CD14-positive monocyte (primary cell): ENCODE measurements around the gene SLC12A4. TPM values are rescaled to one million over a fixed set of nuclear protein-coding genes. Genes with fewer than 3 reads are reported as not detected.

Experiments used
- DNase-seq, 3 donors: peaks; one replicate each; pipeline ENCODE4 v3.0.0-alpha.2; 2011 to 2022
- H2AFZ ChIP-seq: 2 replicates; pipeline ENCODE4 v1.6.0; 2012; ENCODE audit warnings: mild to moderate bottlenecking, low read depth, low read length, inconsistent platforms; ENCODE audit not compliant: insufficient read depth, poor library complexity, severe bottlenecking
- H3K27ac ChIP-seq, 2 donors: 1 replicate in 1 of 2; 2 replicates in 1 of 2; pipeline ENCODE4 v1.5.1; 2012 to 2013; ENCODE audit warnings: low read length in 2 of 2, control low read depth in 1 of 2, inconsistent platforms in 1 of 2, low read depth in 1 of 2, mild to moderate bottlenecking in 1 of 2
- H3K27me3 ChIP-seq, 2 donors: one replicate each; pipeline versions ENCODE4 v1.6.0 to v1.6.1; 2011 to 2013; ENCODE audit warnings: low read length in 2 of 2; ENCODE audit not compliant: control insufficient read depth in 2 of 2, insufficient read depth in 2 of 2
- H3K36me3 ChIP-seq, 2 donors: replicated peaks in 1 of 2; 1 replicate in 1 of 2; 2 replicates in 1 of 2; pipeline versions ENCODE4 v1.5.1 to v1.6.1; 2012 to 2013; ENCODE audit warnings: low read length in 2 of 2, control low read depth in 1 of 2, inconsistent platforms in 1 of 2, mild to moderate bottlenecking in 1 of 2; ENCODE audit not compliant: insufficient read depth in 2 of 2, control insufficient read depth in 1 of 2
- H3K4me1 ChIP-seq, 2 donors: 1 replicate in 1 of 2; 2 replicates in 1 of 2; pipeline versions ENCODE4 v1.5.1 to v1.6.1; 2012 to 2013; ENCODE audit warnings: low read length in 2 of 2, control low read depth in 1 of 2, inconsistent platforms in 1 of 2, mild to moderate bottlenecking in 1 of 2, moderate library complexity in 1 of 2; ENCODE audit not compliant: insufficient read depth in 2 of 2, control insufficient read depth in 1 of 2
- H3K4me2 ChIP-seq: replicated peaks from 2 replicates; pipeline ENCODE3; 2012; ENCODE audit warnings: low read length, moderate library complexity, mild to moderate bottlenecking; ENCODE audit not compliant: poor library complexity, severe bottlenecking; ENCODE audit errors: extremely low read depth
- H3K4me3 ChIP-seq, 3 experiments: fragments of 200-600 bp in 1 of 3; sonication (generic) in 1 of 3; replicated peaks in 1 of 3; 1 replicate in 2 of 3; 2 replicates in 1 of 3; pipeline ENCODE4 v1.5.1; 2011 to 2013; ENCODE audit warnings: low read length in 3 of 3, mild to moderate bottlenecking in 3 of 3, control low read depth in 2 of 3, low read depth in 2 of 3, inconsistent platforms in 1 of 3, moderate library complexity in 1 of 3
- H3K79me2 ChIP-seq: 2 replicates; pipeline ENCODE4 v1.6.0; 2012; ENCODE audit warnings: mild to moderate bottlenecking, control low read depth, inconsistent platforms, low read length, moderate library complexity; ENCODE audit not compliant: insufficient read depth
- H3K9ac ChIP-seq: 2 replicates; pipeline ENCODE4 v1.6.0; 2017; ENCODE audit warnings: low read length, mild to moderate bottlenecking; ENCODE audit not compliant: insufficient read depth, poor library complexity, severe bottlenecking
- H3K9me3 ChIP-seq, 2 donors: replicated peaks in 1 of 2; 1 replicate in 1 of 2; 2 replicates in 1 of 2; pipeline versions ENCODE4 v1.5.1 to v1.6.1; 2012 to 2013; ENCODE audit warnings: low read length in 2 of 2, control low read depth in 1 of 2; ENCODE audit not compliant: control insufficient read depth in 1 of 2, insufficient read depth in 1 of 2
- H4K20me1 ChIP-seq: 2 replicates; pipeline ENCODE4 v1.6.0; 2012; ENCODE audit warnings: mild to moderate bottlenecking, low read length, control low read depth, moderate library complexity; ENCODE audit not compliant: insufficient read depth
- H3K27ac Mint-ChIP-seq, 7 donors: one replicate each; pipeline ENCODE4 v1.8.0; 2020; ENCODE audit warnings: mild to moderate bottlenecking in 7 of 7, mixed read lengths in 7 of 7, moderate library complexity in 6 of 7, inconsistent platforms in 2 of 7
- H3K27me3 Mint-ChIP-seq, 3 donors: one replicate each; pipeline ENCODE4 v1.8.0; 2021 to 2022; ENCODE audit warnings: low read depth in 3 of 3, mild to moderate bottlenecking in 3 of 3, mixed read lengths in 3 of 3, moderate library complexity in 3 of 3, inconsistent platforms in 1 of 3
- H3K36me3 Mint-ChIP-seq, 2 donors: one replicate each; pipeline ENCODE4 v1.8.0; 2020; ENCODE audit warnings: mixed read lengths in 2 of 2, inconsistent platforms in 1 of 2, mild to moderate bottlenecking in 1 of 2
- H3K4me1 Mint-ChIP-seq: one replicate; pipeline ENCODE4 v1.8.0; 2020; ENCODE audit warnings: mild to moderate bottlenecking, mixed read lengths
- H3K4me3 Mint-ChIP-seq, 2 donors: one replicate each; pipeline ENCODE4 v1.8.0; 2020; ENCODE audit warnings: mild to moderate bottlenecking in 2 of 2, mixed read lengths in 2 of 2, moderate library complexity in 1 of 2
- H3K9me3 Mint-ChIP-seq, 7 donors: one replicate each; pipeline ENCODE4 v1.8.0; 2020 to 2022; ENCODE audit warnings: mixed read lengths in 7 of 7, mild to moderate bottlenecking in 6 of 7, moderate library complexity in 6 of 7, inconsistent platforms in 2 of 7
- WGBS: methylation state at CpG from one replicate; pipeline ENCODE4 v1.1.5; 2013; ENCODE audit warnings: missing lambda C conversion rate; ENCODE audit not compliant: insufficient coverage; 5-methylcytosine and 5-hydroxymethylcytosine counted together
- intact Hi-C, 2 donors: fragments of 100-400 bp; cut with micrococcal nuclease; formaldehyde crosslinking; loops; one replicate each; pipeline versions ENCODE4 v1.15.0 to v1.15.1; 2023
- polyA plus RNA-seq, 3 donors: library from polyadenylated mRNA; depleted of rRNA in 1 of 3; unstranded in 2 of 3; stranded (reverse) in 1 of 3; fragments of 300-500 nt in 2 of 3; fragments of >200 nt in 1 of 3; fragmentation: Illumina TruSeq in 2 of 3; gene quantifications; 1 replicate in 2 of 3; 2 replicates in 1 of 3; pipeline ENCODE4 v1.2.3, GENCODE V29; 2012 to 2021
- TF ChIP-seq, protein P1 (sequence below): fragments of 200-600 bp; IDR thresholded peaks from one replicate; pipeline ENCODE4 v1.8.0; 2022; ENCODE audit warnings: antibody characterized with exemption, mild to moderate bottlenecking

The SLC12A4 gene
- polyA plus RNA-seq, 3 donors = 7.3 to 57.2 (median 7.7) TPM

DNA sequence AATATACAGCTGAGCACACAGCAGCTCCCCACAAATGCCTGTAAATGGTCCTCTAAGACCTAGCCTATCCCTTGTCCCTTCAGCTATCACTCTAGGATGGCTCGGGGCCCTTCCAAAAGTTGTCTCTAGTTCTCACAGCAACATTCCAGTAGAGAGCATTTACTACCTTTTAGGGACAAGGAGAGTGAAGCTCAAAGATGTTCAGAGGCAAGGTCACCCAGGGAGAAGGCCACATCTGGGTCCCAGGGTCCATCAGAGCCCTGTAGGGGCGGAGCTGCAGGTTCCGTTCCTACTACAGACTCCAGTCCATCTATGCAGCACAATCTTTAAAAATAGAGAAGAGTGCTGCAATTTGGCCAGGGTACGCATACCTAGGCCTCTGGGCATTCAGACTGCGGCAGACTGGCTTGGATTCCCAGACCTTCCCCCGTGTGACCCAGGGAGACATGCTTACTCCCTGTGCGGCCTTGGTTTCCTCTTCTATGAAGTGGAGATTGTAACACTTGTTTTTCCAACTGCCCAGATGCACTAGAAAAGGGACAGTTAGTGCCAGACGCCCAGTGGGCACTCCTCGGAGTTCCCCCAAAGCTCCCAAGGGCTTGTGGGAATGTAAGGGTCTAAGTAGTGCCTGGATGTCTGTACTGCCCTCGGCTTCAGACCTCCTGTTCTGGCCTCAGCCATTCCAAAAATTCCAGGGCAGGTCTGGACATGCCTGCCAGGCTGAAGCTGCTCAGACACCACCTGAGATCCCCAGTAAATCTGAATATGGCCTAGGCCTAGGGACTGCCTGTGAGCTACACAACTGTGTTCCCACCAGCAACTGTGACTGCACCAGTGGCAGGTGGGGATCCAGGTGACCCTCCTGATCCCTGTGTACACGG is 2.5 kb downstream of the SLC12A4 start:
- peaks cover 18 to 24% of the 10 kb centered on the region in 2 donors for H3K4me1 ChIP-seq
- TF ChIP-seq, protein P1, sequence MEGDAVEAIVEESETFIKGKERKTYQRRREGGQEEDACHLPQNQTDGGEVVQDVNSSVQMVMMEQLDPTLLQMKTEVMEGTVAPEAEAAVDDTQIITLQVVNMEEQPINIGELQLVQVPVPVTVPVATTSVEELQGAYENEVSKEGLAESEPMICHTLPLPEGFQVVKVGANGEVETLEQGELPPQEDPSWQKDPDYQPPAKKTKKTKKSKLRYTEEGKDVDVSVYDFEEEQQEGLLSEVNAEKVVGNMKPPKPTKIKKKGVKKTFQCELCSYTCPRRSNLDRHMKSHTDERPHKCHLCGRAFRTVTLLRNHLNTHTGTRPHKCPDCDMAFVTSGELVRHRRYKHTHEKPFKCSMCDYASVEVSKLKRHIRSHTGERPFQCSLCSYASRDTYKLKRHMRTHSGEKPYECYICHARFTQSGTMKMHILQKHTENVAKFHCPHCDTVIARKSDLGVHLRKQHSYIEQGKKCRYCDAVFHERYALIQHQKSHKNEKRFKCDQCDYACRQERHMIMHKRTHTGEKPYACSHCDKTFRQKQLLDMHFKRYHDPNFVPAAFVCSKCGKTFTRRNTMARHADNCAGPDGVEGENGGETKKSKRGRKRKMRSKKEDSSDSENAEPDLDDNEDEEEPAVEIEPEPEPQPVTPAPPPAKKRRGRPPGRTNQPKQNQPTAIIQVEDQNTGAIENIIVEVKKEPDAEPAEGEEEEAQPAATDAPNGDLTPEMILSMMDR = no peak
- peaks cover 15 to 30% of the 10 kb centered on the region in 2 donors for H3K36me3 ChIP-seq
- DNase-seq = no peak
- intact Hi-C loops = no loop called here
- no peak overlapping the region for H3K9ac ChIP-seq
- H3K27me3 ChIP-seq = no peaks in the 10 kb centered on the region
- H3K79me2 ChIP-seq = peaks cover 23% of the 10 kb centered on the region
- Mint-ChIP-seq H3K4me3 (no peak overlapping the region), H3K27ac (no peak overlapping the region), H3K4me1 (peaks cover 26% of the 10 kb centered on the region), H3K9me3 (no peaks in the 10 kb centered on the region), H3K27me3 (peaks cover 1 to 4% (median 2%) of the 10 kb centered on the region in 3 donors), H3K36me3 (peaks cover 23 to 34% of the 10 kb centered on the region in 2 donors)
- no peaks in the 10 kb centered on the region for H3K9me3 ChIP-seq
- no peak overlapping the region for H3K4me2 ChIP-seq
- H3K27ac ChIP-seq = no peak overlapping the region
- H2AFZ ChIP-seq = no peak overlapping the region
- WGBS = 99% methylated on average over 6 of the region's 11 CpGs
- H3K4me3 ChIP-seq = no peak overlapping the region
- peaks cover 47% of the 10 kb centered on the region for H4K20me1 ChIP-seq

GRCh38 chr16:67964477-67965131 is 3.8 kb downstream of the SLC12A4 start:
- Mint-ChIP-seq H3K4me1 (peaks cover 24% of the 10 kb centered on the region), H3K27ac (peak overlapping the region in 1 of 7 donors; percentile 73), H3K4me3 (no peak overlapping the region), H3K9me3 (no peaks in the 10 kb centered on the region), H3K27me3 (peaks cover 0 to under 1% (median 0%) of the 10 kb centered on the region in 3 donors), H3K36me3 (peaks cover 36 to 47% of the 10 kb centered on the region in 2 donors)
- Histone ChIP-seq H2AFZ (no peak overlapping the region), H3K79me2 (peaks cover 23% of the 10 kb centered on the region), H4K20me1 (peaks cover 47% of the 10 kb centered on the region), H3K4me3 (no peak overlapping the region), H3K4me1 (peaks cover 18 to 24% of the 10 kb centered on the region in 2 donors), H3K27me3 (no peaks in the 10 kb centered on the region), H3K4me2 (no peak overlapping the region), H3K9ac (no peak overlapping the region), H3K27ac (no peak overlapping the region), H3K36me3 (peaks cover 28 to 43% of the 10 kb centered on the region in 2 donors), H3K9me3 (no peaks in the 10 kb centered on the region)
- WGBS = 100% methylated on average over 2 of the region's 6 CpGs
- TF ChIP-seq, protein P1 = no peak
- DNase-seq = no peak
- intact Hi-C loops = no loop called here
